Posterior cingulate gyrus (tissue), 11 donors: ENCODE measurements around the gene DST.

Experiments
- DNase-seq, 10 donors: peaks; one replicate each; pipeline versions ENCODE4 v3.0.0 to v3.0.0-alpha.2; 2020 to 2021; ENCODE audit warnings: mixed read lengths in 3 of 10
- intact Hi-C: fragments of 100-400 bp; cut with DNase I; formaldehyde crosslinking; loops from one replicate; pipeline ENCODE4 v1.15.1; 2023

The DST gene

GRCh38 chr6:56408976-56409375, 233.7 kb downstream of the DST start:
- intact Hi-C loops = no loop called here

More at GRCh38 chr6:56408976-56409375, 233.7 kb downstream of the DST start:
- DNase-seq = no peak
